Pancreas (tissue), 10 donors: ENCODE measurements around the gene LRRC40. TPM values are rescaled to one million over a fixed set of nuclear protein-coding genes. Genes with fewer than 3 reads are reported as not detected.

Source experiments
- ATAC-seq, 4 donors: fragments of 200-7000 bp; cut with Tn5 transposase; one replicate each; pipeline versions ENCODE4 v1.8.0 to v1.9.1; 2020; ENCODE audit warnings: mild to moderate bottlenecking in 4 of 4, moderate library complexity in 4 of 4
- DNase-seq, 6 donors: peaks; one replicate each; pipeline ENCODE4 v3.0.0-alpha.2; 2020
- FAIRE-seq: peaks from 2 replicates; lab custom pipeline; 2012; peaks lifted over from hg19 to GRCh38; lab: Jason Lieb, UNC
- H3K27ac ChIP-seq, 4 donors: fragments of 200-600 bp; sonication (generic); 1 replicate in 3 of 4; 2 replicates in 1 of 4; pipeline versions ENCODE4 v1.5.0 to v1.8.0; 2020
- H3K27me3 ChIP-seq, 4 donors: fragments of 200-600 bp; one replicate each; pipeline ENCODE4 v1.8.0; 2021
- H3K36me3 ChIP-seq, 3 donors: fragments of 200-600 bp; sonication (generic) in 1 of 3; one replicate each; pipeline versions ENCODE4 v1.5.0 to v1.8.0; 2020 to 2021
- H3K4me1 ChIP-seq, 3 donors: fragments of 200-600 bp; one replicate each; pipeline ENCODE4 v1.8.0; 2021
- H3K4me3 ChIP-seq, 4 donors: fragments of 200-600 bp; sonication (generic) in 2 of 4; one replicate each; pipeline versions ENCODE4 v1.5.0 to v1.8.0; 2020 to 2021
- H3K9me3 ChIP-seq, 4 donors: fragments of 200-600 bp; one replicate each; pipeline ENCODE4 v1.8.0; 2021
- CTCF ChIP-seq, 4 donors: fragments of 200-600 bp; sonication (generic) in 3 of 4; IDR thresholded peaks; one replicate each; pipeline versions ENCODE4 v1.5.0 to v1.8.0; 2021; ENCODE audit warnings: antibody characterized with exemption in 4 of 4
- WGBS, 2 donors: extraction: QIAGEN DNeasy Blood & Tissue Kit; methylation state at CpG; one replicate each; pipeline ENCODE4 v1.1.7; 2013; 5-methylcytosine and 5-hydroxymethylcytosine counted together
- intact Hi-C, 3 donors: fragments of 100-400 bp; cut with DNase I; formaldehyde crosslinking; loops; one replicate each; pipeline versions ENCODE4 v1.11.1 to v1.14.2; 2022
- polyA plus RNA-seq, 2 donors: library from polyadenylated mRNA; stranded (reverse); fragments of 200-250 nt; gene quantifications; one replicate each; pipeline ENCODE4 v1.2.3, GENCODE V29; 2013
- total RNA-seq, 6 donors: library from RNA; stranded (reverse); fragmentation: NEBNext Ultra II Directional in 4 of 6; extraction: Animal tissue kit (Norgen Biotek cat#: 25700) in 4 of 6; gene quantifications; one replicate each; pipeline versions ENCODE4 v1.2.1 to v1.2.4, GENCODE V29; 2021 to 2023
- donor health status: healthy with polysubstance abuse.
- donor health status: DM: no; HTN: no; CAD: no; lungs with moderate emphysema.
- donor health status: DM: no; HTN: no; CAD: no.
- donor health status: control.
- donor health status: control.
- donor health status: Bipolar disorder and iron deficiency.
- donor health status: DM: yes; HTN: yes; CAD: no.
- donor health status: DM: no; HTN: no; CAD: no.
- donor health status: DM: no; HTN: no; CAD: no.
- donor health status: DM: yes; HTN: yes; CAD: no.

Gene LRRC40
- total and polyA plus RNA-seq, 8 donors = 2.8 to 5.7 (median 3.8) TPM

GRCh38 chr1:70171512-70171911, 33.9 kb downstream of the LRRC40 start:
- 78 to 90% methylated on average over 1 of the region's 1 CpG for WGBS, 2 donors
- no peak for TF ChIP-seq CTCF (IDR thresholded peaks at IDR 0.05)
- FAIRE-seq (no peak), ATAC-seq (no peak), DNase-seq (no peak)
- H3K4me3 ChIP-seq = no peak overlapping the region
- H3K27ac ChIP-seq = no peak overlapping the region
- H3K36me3 ChIP-seq = no peaks in the 10 kb centered on the region
- H3K4me1 ChIP-seq = no peaks in the 10 kb centered on the region
- intact Hi-C loops = no loop called here
- no peaks in the 10 kb centered on the region for H3K9me3 ChIP-seq
- H3K27me3 ChIP-seq = no peaks in the 10 kb centered on the region

DNA sequence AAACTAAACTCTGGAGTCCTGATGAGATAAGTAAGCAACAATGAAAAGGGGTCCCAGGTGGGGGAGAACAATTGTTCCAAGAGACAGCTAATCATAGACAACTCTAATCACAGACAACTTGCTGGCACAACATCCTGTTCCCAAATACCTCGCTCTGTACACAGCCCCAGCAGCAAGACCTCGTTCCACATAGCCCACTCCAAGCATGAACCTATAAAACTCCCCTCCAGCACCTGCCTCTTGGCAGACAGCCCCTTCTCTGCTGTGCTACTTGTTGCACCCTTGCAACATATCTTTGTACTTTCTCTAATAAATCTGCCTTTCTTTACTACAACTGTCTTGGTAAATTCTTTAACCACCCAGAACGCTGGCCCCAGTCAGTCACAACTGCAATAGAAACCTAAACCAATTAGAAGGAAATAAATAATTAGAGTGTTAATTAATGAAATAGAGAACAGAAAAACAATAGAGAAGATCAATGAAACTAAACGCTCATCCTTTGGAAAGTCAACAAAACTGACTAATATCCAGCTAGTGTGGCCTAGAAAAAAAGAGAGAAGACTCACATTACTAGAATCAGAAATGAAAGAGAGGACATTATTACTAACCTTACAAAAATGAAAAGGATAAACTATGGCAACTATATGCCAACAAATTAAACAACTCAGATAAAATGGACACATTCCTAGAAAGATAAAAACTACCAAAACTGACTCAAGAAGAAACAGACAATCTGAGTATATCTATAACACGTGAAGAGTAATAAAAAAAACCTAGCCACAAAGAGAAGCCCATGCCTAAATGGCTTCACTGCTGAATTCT, 36.1 kb downstream of the LRRC40 start:
- Histone ChIP-seq H3K27ac (no peak overlapping the region), H3K9me3 (no peaks in the 10 kb centered on the region), H3K4me1 (no peaks in the 10 kb centered on the region), H3K36me3 (no peaks in the 10 kb centered on the region), H3K4me3 (no peak overlapping the region), H3K27me3 (no peaks in the 10 kb centered on the region)
- DNase-seq (no peak), FAIRE-seq (no peak), ATAC-seq (no peak)
- intact Hi-C loops = no loop called here
- WGBS, 2 donors = 82 to 85% methylated on average over 5 of the region's 5 CpGs
- TF ChIP-seq CTCF (IDR thresholded peaks at IDR 0.05) = no peak

DNA sequence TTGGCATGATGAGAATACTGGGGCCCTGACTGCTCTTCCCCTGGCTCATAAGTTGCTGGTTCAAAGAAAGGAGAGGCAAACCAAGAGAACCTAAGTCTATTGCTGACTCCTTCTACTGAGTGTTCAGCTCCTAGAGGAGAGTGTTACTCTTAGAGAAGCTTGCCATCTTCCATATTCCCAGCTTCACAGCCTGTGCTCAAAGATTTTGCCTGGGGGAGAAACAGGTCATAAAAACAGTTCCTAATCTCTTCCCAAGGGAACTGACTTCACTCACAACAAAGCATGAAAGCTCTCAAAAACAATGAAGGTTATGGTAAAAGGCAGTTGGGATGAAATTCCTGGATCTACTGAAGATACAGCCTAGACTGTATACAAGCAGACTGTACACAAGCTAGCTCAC, 37.1 kb downstream of the LRRC40 start:
- H3K36me3 ChIP-seq = no peaks in the 10 kb centered on the region
- no peaks in the 10 kb centered on the region for H3K9me3 ChIP-seq
- no peaks in the 10 kb centered on the region for H3K4me1 ChIP-seq
- no peak overlapping the region for H3K4me3 ChIP-seq
- no peak for DNase-seq
- intact Hi-C loops = no loop called here
- FAIRE-seq = no peak
- no peak for ATAC-seq
- H3K27ac ChIP-seq = no peak overlapping the region
- no peak for TF ChIP-seq CTCF (IDR thresholded peaks at IDR 0.05)
- no peaks in the 10 kb centered on the region for H3K27me3 ChIP-seq

GRCh38 chr1:70164350-70164749, 41.0 kb downstream of the LRRC40 start:
- H3K4me1 ChIP-seq = no peaks in the 10 kb centered on the region
- TF ChIP-seq CTCF (IDR thresholded peaks at IDR 0.05) = no peak
- DNase-seq (no peak), ATAC-seq (no peak), FAIRE-seq (no peak)
- no peaks in the 10 kb centered on the region for H3K9me3 ChIP-seq
- H3K36me3 ChIP-seq = no peaks in the 10 kb centered on the region
- 91 to 93% methylated on average over 4 of the region's 4 CpGs for WGBS, 2 donors
- no peak overlapping the region for H3K4me3 ChIP-seq
- H3K27me3 ChIP-seq = no peaks in the 10 kb centered on the region
- no peak overlapping the region for H3K27ac ChIP-seq
- intact Hi-C loops = no loop called here

DNA sequence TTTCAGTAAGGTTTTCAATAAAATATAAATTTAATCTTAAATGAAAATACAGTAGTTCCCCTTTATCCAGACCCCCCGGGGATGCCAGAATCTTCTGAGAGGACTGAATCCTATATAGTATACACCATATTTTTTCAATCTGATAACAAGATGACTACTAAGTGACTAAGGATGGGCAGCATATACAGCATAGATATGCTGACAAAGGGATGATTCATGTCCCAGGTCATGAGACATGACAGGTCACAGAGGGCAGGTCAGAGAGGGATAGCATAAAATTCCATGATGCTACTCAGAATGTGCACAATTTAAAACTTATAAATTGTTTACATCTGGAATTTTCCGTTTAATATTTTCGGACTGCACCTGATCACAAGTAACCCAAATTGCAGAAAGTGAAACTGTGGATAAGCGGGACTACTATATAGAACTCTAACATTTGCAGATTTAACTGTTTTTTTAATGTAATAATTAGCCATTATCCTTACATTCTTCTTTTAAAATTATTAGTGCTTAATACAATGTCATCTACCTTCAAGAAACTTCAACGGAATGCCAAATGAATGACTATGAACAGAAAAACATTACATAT, 48.8 kb downstream of the LRRC40 start:
- no peak overlapping the region for H3K27ac ChIP-seq
- no peaks in the 10 kb centered on the region for H3K9me3 ChIP-seq
- no peak overlapping the region for H3K4me3 ChIP-seq
- intact Hi-C loops = no loop called here
- TF ChIP-seq CTCF (IDR thresholded peaks at IDR 0.05) = no peak
- DNase-seq (no peak), ATAC-seq (no peak), FAIRE-seq (no peak)
- no peaks in the 10 kb centered on the region for H3K27me3 ChIP-seq
- no peaks in the 10 kb centered on the region for H3K4me1 ChIP-seq
- H3K36me3 ChIP-seq = no peaks in the 10 kb centered on the region
- WGBS, 2 donors = 90 to 96% methylated on average over 5 of the region's 5 CpGs
